ENCODE data around the gene SCNN1B.

Gene SCNN1B

DNA sequence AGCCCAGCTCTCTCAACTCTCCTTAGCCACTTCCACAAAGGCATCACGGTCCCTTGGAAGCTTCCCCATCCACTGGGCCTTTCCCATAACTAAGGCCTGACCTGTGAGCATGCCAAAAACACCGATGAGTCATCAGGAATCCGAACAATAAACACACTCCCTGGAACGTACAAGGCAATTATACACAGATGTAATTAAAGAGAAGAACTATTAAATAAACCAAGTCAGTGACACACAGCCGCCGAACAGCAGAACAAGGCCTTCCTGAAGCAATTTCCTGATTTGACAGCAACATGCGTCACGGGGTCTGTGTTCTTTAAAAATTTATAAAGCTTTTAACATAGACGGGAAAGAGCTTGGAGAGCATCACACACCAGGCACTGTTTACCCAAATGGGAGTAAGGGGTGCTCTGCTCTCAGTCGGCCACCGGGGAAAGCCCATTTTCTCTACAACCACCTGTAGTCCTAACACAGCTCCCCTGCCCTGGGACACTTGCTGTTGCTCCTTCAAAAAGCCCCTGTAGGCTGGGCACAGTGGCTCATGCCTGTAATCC lies 121.5 kb downstream of the SCNN1B start:
- Histone ChIP-seq H3K4me1 (ENCODE audit: insufficient read depth, low read length) (peaks cover 9% of the 10 kb centered on the region; the same call in 1 of the 2 replicates), H3K9me3 (ENCODE audit: control insufficient read depth, insufficient read depth, low read length) (no peaks in the 10 kb centered on the region), H3K9ac (ENCODE audit: low read depth, low read length) (no peak overlapping the region), H3K36me3 (ENCODE audit: insufficient read depth, low read length) (no peaks in the 10 kb centered on the region)

GRCh38 chr16:23424292-23424958 lies 122.3 kb downstream of the SCNN1B start:
- Histone ChIP-seq H3K36me3 (ENCODE audit: insufficient read depth, low read length) (no peaks in the 10 kb centered on the region), H3K9me3 (ENCODE audit: control insufficient read depth, insufficient read depth, low read length) (no peaks in the 10 kb centered on the region), H3K4me1 (ENCODE audit: insufficient read depth, low read length) (peaks cover 9% of the 10 kb centered on the region; the same call in 1 of the 2 replicates), H3K9ac (ENCODE audit: low read depth, low read length) (no peak overlapping the region)

- Histone ChIP-seq H3K36me3 (ENCODE audit: insufficient read depth, low read length) (no peaks in the 10 kb centered on the region; the same call in 1 of the 2 replicates), H3K9ac (ENCODE audit: low read depth, low read length) (no peak overlapping the region), H3K4me1 (ENCODE audit: insufficient read depth, low read length) (no peaks in the 10 kb centered on the region)
Observed at GRCh38 chr16:23428351-23428750, 126.2 kb downstream of the SCNN1B start.

More at GRCh38 chr16:23428351-23428750, 126.2 kb downstream of the SCNN1B start:
- H3K9me3 ChIP-seq (ENCODE audit: control insufficient read depth, insufficient read depth, low read length): no peaks in the 10 kb centered on the region
